HEK293 (cell line): ENCODE data around the gene TRIM65.

Experiments used
- CTCF ChIA-PET: fragments of 350-600 bp; formaldehyde crosslinking; extraction: SDS; loops from one replicate; lab custom pipeline; 2021; ENCODE audit warnings: antibody characterized with exemption; lab: Yijun Ruan, JAX
- POLR2A ChIA-PET: fragments of 300-600 bp; formaldehyde crosslinking; extraction: SDS; loops from one replicate; lab custom pipeline; 2020; ENCODE audit warnings: antibody characterized with exemption, inconsistent platforms; lab: Yijun Ruan, JAX
- H3K27ac ChIP-seq: fragments of 200-500 bp; sonication (Bioruptor generic); 2 replicates; pipeline ENCODE4 v1.5.1; 2014; ENCODE audit warnings: low read depth, low read length, control low read depth, inconsistent platforms; ENCODE audit errors: extremely low read depth
- H3K36me3 ChIP-seq, 2 experiments: fragments of 200-500 bp in 1 of 2; sonication (Bioruptor generic) in 1 of 2; 1 replicate in 1 of 2; 2 replicates in 1 of 2; pipeline ENCODE4 v1.5.1; 2014 to 2017; ENCODE audit warnings: inconsistent platforms in 2 of 2, low read length in 2 of 2; ENCODE audit not compliant: control insufficient read depth in 2 of 2, insufficient read depth in 1 of 2
- H3K4me1 ChIP-seq: fragments of 200-500 bp; sonication (Bioruptor generic); 2 replicates; pipeline ENCODE4 v1.5.1; 2014; ENCODE audit warnings: mild to moderate bottlenecking, low read length, inconsistent platforms; ENCODE audit not compliant: control insufficient read depth, insufficient read depth
- H3K4me3 ChIP-seq: 2 replicates; pipeline ENCODE4 v1.5.1; 2011; ENCODE audit warnings: low read depth, mild to moderate bottlenecking, control low read depth, low read length, moderate library complexity
- H3K9me3 ChIP-seq: fragments of 200-500 bp; sonication (Bioruptor generic); 2 replicates; pipeline ENCODE4 v1.5.1; 2014; ENCODE audit warnings: low read depth, low read length, inconsistent platforms; ENCODE audit not compliant: control insufficient read depth, insufficient read depth
- KLF17 ChIP-seq: fragments of 450-650 bp; formaldehyde crosslinking; IDR thresholded peaks from 2 replicates; pipeline ENCODE4 v1.5.1; 2016; ENCODE audit warnings: missing biosample characterization, missing genetic modification characterization
- KLF7 ChIP-seq: fragments of 450-650 bp; formaldehyde crosslinking; IDR thresholded peaks from 2 replicates; pipeline ENCODE4 v1.5.1; 2016; ENCODE audit warnings: missing biosample characterization, missing genetic modification characterization, borderline replicate concordance
- PRDM4 ChIP-seq: fragments of 450-650 bp; formaldehyde crosslinking; IDR thresholded peaks from 2 replicates; pipeline ENCODE4 v1.5.1; 2017; ENCODE audit warnings: missing biosample characterization, missing genetic modification characterization
- SETDB1 ChIP-seq: IDR thresholded peaks from one replicate; pipeline ENCODE4 v1.6.1; 2017; ENCODE audit warnings: mild to moderate bottlenecking, low read length, moderate library complexity, mixed read lengths; ENCODE audit not compliant: insufficient read length
- WT1 ChIP-seq: fragments of 450-650 bp; formaldehyde crosslinking; IDR thresholded peaks from 2 replicates; pipeline ENCODE4 v1.5.1; 2016; ENCODE audit warnings: missing biosample characterization, missing genetic modification characterization
- ZBTB26 ChIP-seq: fragments of 450-650 bp; formaldehyde crosslinking; optimal IDR thresholded peaks from 2 replicates; pipeline ENCODE3; 2016; ENCODE audit warnings: missing biosample characterization, mild to moderate bottlenecking, missing genetic modification characterization
- ZNF211 ChIP-seq: fragments of 450-650 bp; formaldehyde crosslinking; IDR thresholded peaks from 2 replicates; pipeline ENCODE4 v1.5.1; 2016; ENCODE audit warnings: low read depth, missing biosample characterization, missing genetic modification characterization
- ZNF398 ChIP-seq: fragments of 450-650 bp; formaldehyde crosslinking; IDR thresholded peaks from 2 replicates; pipeline ENCODE4 v1.5.1; 2017; ENCODE audit warnings: missing biosample characterization, missing genetic modification characterization
- ZNF416 ChIP-seq: fragments of 450-650 bp; formaldehyde crosslinking; IDR thresholded peaks from 2 replicates; pipeline ENCODE4 v1.5.1; 2016; ENCODE audit warnings: missing biosample characterization, missing genetic modification characterization
- ZNF580 ChIP-seq: fragments of 450-650 bp; formaldehyde crosslinking; IDR thresholded peaks from 2 replicates; pipeline ENCODE4 v1.5.1; 2016; ENCODE audit warnings: missing biosample characterization, missing genetic modification characterization
- ZNF585B ChIP-seq: fragments of 450-650 bp; formaldehyde crosslinking; IDR thresholded peaks from 2 replicates; pipeline ENCODE4 v1.5.1; 2016; ENCODE audit warnings: missing biosample characterization, missing genetic modification characterization
- ZNF596 ChIP-seq: fragments of 450-650 bp; IDR thresholded peaks from 2 replicates; pipeline ENCODE4 v1.5.0; 2018; ENCODE audit warnings: missing biosample characterization, mild to moderate bottlenecking, missing genetic modification characterization, moderate library complexity

The TRIM65 gene

GRCh38 chr17:75910699-75911098, 13.9 kb upstream of the TRIM65 start:
- CTCF ChIA-PET = interaction anchor here (0.6 to 11.4 kb wide), 6 partner anchors 17 to 277 kb away, joined by 3 to 224 read pairs (median 6); partner anchors contain the start of genes CDK3 and SMIM5
- Histone ChIP-seq H3K9me3 (no peaks in the 10 kb centered on the region), H3K4me3 (no peak overlapping the region), H3K4me1 (no peaks in the 10 kb centered on the region; the same call in 1 of the 2 replicates), H3K27ac (no peak overlapping the region), H3K36me3 (peaks cover 13 to 60% of the 10 kb centered on the region in 2 experiments; a peak in 2 of 3 replicates)
- POLR2A ChIA-PET = interaction anchor here (1.5 kb wide), 1 partner anchor 55 kb away, joined by 3 read pairs; the partner anchor contains the start of gene WBP2
- TF ChIP-seq KLF7 (tag by site-specific recombination) = no peak
- no peak for TF ChIP-seq ZBTB26 (tag by site-specific recombination)
- no peak for TF ChIP-seq ZNF596 (tag by site-specific recombination)

GRCh38 chr17:75909812-75910274, 13.1 kb upstream of the TRIM65 start:
- Histone ChIP-seq H3K27ac (no peak overlapping the region), H3K4me1 (no peaks in the 10 kb centered on the region; the same call in 1 of the 2 replicates), H3K4me3 (no peak overlapping the region), H3K9me3 (no peaks in the 10 kb centered on the region), H3K36me3 (peaks cover 13 to 53% of the 10 kb centered on the region in 2 experiments; a peak in 2 of 3 replicates)
- ChIA-PET POLR2A (interaction anchor here (0.6 to 1.5 kb wide), 2 partner anchors 54 to 480 kb away, joined by 3 read pairs; partner anchors contain the start of gene WBP2), CTCF (interaction anchor here (0.6 to 11.4 kb wide), 4 partner anchors 18 to 277 kb away, joined by 3 to 224 read pairs (median 11); partner anchors contain the start of genes CDK3 and SMIM5)
- TF ChIP-seq WT1 (tag by site-specific recombination) (peak; percentile 90), ZNF596 (tag by site-specific recombination) (no peak), SETDB1 (no peak), ZNF211 (tag by site-specific recombination) (no peak), PRDM4 (no peak), ZNF580 (no peak), ZNF585B (no peak), KLF17 (tag by site-specific recombination) (0 out of 2 replicates have a peak, but pooled peaks have one; percentile 23), ZNF416 (tag by site-specific recombination) (no peak), ZNF398 (tag by site-specific recombination) (peak; percentile 48)
